Endothelial cell of hepatic sinusoid (primary cell): ENCODE results near the gene STEAP3.

ENCODE experiments used
- in situ Hi-C: cut with HindIII; loops from 2 replicates; pipeline ENCODE4 v1.10.0; 2017; ENCODE audit warnings: low sequenced_read_pairs

Gene STEAP3, protein sequence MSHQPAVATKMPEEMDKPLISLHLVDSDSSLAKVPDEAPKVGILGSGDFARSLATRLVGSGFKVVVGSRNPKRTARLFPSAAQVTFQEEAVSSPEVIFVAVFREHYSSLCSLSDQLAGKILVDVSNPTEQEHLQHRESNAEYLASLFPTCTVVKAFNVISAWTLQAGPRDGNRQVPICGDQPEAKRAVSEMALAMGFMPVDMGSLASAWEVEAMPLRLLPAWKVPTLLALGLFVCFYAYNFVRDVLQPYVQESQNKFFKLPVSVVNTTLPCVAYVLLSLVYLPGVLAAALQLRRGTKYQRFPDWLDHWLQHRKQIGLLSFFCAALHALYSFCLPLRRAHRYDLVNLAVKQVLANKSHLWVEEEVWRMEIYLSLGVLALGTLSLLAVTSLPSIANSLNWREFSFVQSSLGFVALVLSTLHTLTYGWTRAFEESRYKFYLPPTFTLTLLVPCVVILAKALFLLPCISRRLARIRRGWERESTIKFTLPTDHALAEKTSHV

GRCh38 chr2:119223521-119224390 lies at the start of gene STEAP3:
Gene STEAP3, plus strand, starts transcription at chr2:119223834. Its CDS starts 7,179 bp downstream, at chr2:119231013.
- in situ Hi-C loops = no loop called here

DNA sequence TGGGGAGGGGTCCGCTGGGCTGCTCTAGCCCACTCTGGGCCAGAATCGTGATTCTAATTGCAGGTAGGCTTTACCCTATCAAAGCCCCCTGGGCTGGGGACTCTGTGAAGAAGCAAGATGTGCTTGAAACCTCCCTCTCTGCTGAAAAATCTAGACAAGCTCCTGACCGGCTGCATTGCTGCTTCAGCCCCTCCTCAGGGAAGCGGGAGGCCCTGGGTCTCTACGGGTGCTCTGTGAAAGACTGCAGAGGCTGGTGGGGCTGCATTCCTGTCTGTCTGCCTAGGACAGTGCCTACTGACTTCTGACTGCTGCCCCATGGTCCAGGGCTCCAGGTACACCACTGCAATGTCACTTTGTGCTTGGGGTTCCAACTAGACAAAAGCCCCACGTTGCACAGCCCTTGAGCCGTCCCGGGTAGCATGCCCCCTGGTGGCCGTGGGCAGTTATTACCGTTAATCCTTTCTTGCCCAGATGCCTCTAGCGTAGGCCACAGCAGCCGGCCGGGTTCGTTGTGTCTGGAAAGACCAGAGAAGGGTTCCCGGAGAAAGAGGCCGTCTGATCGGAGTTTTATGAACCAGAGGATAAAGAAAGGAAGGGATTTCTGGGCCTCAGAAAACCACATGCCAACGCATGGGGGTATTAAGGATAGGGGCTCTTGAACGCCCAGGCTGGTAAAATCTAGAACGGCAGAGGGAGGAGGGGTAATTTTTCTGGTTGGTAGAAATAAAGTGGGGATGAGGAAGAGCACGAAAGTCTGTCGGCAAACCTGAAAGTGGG lies 49.2 kb upstream of the STEAP3 start:
- in situ Hi-C loops = no loop called here

GRCh38 chr2:119174993-119175347 lies 48.7 kb upstream of the STEAP3 start:
- in situ Hi-C loops = no loop called here

DNA sequence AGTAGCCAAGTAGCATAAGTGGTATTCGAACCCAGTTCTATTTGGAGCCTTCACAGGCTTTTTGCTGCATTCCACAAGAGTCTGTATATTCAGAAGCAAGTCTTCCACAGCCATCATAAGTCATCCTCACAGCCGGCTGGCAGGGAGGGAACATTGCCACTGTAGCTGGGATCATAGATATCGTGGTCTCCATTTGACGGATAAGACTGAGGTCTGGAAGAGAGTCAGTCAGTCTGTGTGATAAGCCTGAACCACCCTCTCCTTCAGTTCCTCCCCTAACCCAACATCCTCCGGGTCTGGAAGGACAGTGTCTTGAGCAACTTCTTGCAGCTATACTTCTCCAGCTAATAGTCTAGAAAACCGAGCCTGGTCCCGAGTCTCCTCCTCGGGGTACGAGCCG lies 48.1 kb upstream of the STEAP3 start:
- in situ Hi-C loops = no loop called here

GRCh38 chr2:119177171-119177837 lies 46.3 kb upstream of the STEAP3 start:
- in situ Hi-C loops = no loop called here

DNA sequence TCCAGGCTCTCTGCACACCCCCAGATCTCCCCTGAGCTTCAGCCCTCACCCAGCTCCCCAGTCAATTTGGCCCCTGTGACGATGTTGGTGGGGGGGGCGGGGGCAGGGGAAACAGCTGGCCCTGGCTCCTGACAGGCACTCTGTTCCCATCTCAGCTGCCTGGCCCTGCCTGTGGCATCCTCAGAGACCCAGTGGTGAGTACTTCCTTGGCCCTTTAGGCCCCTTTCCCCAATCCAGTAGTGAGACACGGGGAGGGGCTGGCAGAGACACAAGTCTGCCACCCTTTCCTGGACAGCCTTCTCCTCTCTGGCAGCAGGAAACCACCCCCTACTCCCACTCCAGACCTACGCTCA lies 45.8 kb upstream of the STEAP3 start:
- in situ Hi-C loops = no loop called here

GRCh38 chr2:119178776-119179175 lies 44.9 kb upstream of the STEAP3 start:
- in situ Hi-C loops = no loop called here

DNA sequence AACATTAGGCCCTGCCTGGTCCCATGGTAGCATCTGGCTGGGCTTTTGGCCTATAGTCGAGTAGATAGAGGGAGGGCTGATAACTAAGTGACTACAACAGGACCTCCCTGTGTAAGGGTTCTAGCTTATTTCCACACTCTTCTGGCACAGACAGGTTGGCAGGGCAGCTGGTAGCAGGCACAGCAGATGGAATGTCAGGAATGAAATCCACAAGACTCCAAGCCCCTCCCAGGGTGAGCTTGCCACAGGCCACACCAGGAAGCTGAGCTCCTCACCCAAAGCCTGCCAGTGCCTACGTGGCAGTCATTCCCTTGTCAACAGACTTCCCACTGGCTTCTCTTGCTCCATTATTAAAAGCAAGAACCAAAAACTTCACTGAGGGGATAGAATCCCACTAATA lies 44.4 kb upstream of the STEAP3 start:
- in situ Hi-C loops = no loop called here

- in situ Hi-C loops = loop anchor here (5.0 kb wide), 1 partner anchor 63 kb away; no protein-coding TSS in a partner anchor
Measured at GRCh38 chr2:119179991-119180390, 43.6 kb upstream of the STEAP3 start.

DNA sequence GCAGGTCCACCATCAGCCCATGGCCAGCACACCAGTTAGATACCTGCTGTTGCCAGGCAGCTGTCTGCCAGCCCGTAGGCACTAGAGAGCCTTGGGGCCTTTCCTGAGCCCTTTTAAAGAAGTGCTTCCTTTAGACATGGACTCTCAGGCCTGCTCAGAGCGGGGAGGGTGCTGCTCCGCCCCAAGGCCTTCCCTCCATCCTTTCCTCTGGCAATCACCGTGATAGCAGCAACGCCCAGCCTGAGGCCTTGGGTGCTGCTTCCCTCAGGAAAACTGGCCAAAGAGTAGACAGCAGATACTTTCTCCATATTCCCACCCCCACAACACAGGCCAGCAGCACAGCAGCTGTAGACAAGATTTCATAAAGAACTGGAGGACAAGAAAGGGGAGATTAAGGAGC lies 42.7 kb upstream of the STEAP3 start:
- in situ Hi-C loops = loop anchor here (5.0 kb wide), 1 partner anchor 64 kb away; no protein-coding TSS in a partner anchor

GRCh38 chr2:119181391-119181790 lies 42.2 kb upstream of the STEAP3 start:
- in situ Hi-C loops = loop anchor here (5.0 kb wide), 1 partner anchor 64 kb away; no protein-coding TSS in a partner anchor

DNA sequence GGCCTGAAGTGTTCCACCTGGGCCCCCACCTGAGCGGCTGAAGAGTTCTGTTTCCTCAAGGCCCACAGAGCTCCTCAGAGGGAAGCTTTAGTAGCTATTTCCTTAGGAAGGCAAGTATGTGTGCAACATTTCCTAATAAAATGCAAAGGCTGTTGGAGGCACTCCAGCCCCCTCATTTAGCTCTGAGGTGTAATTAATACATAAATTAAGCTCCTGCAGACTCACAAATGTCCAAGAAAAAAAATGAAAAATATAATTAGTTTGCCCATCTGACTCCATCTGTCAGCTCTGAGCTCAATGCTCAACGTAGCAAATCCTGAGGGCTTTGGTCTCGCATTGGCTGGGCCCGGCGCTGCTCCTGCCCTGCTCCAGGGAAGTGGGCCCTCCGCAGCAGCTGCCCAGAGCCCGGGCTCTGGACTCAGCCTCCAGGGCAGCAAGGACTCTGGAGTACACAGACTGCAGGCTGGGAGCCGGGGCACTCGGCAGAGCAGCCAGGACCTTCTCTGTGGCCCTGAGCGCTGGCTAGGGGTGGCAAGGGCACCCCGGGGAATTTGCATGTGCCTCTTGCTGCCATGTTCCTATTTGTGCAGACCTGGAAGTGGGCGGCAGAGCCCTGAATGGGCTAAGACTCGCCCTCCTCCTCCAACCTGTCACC lies 41.7 kb upstream of the STEAP3 start:
- in situ Hi-C loops = loop anchor here (5.0 kb wide), 1 partner anchor 65 kb away; no protein-coding TSS in a partner anchor

DNA sequence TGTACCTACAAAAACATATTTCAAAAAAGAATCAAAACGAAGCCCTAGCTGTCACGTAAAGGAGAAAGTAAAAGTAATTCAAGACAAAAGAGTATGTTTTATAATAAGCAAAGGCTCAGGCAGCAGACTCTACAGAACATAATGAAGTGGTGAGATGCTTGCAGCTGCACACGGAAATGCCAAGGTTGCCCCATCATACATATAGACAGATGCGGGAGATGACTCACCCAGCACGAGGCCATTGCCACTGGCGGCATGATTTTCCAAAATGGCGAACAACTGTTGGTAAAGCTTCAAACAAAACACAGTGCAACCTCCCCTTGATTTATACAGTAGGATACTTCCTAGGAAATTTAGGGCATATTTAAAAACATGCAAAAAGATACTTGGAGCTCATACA lies 39.1 kb upstream of the STEAP3 start:
- in situ Hi-C loops = loop anchor here (5.0 kb wide), 1 partner anchor 67 kb away; no protein-coding TSS in a partner anchor

DNA sequence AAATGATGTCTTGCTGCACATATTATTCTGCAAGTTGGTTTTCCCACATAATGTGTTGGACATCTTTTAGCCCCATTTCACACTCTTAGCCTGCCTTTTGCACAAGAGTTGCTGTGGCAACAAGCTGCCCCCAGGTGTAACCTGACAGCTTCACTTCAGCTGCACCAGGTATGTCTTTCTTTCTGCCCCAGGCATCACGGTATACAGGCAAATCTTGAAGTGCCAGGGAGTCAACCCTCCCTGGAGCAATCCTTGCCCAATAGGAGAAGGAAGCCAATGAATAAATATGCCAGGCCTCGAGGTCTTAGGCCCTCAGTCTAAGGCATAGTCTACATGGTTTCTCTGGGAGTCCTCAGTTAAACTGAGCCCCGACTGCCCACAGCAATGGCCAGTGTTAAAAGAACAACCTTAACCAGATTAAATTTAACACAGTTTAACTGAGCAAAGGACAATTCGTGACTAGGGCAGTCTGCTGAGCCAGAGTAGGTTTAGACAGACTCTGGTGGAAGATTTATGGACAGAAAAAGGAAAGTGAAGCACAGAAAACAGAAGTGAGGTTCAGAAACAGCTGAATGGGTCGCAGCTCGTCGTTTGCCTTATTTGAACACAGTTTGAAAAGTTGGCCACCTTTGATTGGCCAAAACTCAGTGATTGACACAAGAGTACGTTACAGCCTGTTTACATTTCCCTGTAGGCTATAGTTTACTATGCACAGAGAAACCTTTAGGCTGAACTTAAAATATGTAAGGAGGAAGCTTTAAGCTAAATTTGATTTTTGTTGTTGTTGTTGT lies 33.1 kb upstream of the STEAP3 start:
- in situ Hi-C loops = no loop called here

DNA sequence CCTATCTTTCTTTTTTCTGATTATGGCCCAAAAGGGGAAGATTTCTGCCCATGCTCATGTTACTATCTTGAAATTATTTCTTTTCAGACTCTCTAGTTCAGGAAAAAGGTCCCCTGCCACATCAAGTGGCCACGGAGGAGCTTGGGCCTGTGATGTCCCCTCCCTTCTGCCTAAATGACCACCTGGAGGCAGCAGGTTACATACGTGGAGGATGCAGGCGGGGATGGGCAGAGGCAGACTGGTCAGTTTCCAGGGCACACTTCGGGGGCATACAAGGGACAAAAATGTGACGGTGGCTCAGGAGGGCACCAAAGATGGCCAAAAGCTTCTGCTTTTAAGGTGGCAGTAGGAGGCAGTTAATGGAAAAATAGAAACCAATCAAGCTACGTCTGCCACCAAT lies 30.7 kb upstream of the STEAP3 start:
- in situ Hi-C loops = no loop called here

DNA sequence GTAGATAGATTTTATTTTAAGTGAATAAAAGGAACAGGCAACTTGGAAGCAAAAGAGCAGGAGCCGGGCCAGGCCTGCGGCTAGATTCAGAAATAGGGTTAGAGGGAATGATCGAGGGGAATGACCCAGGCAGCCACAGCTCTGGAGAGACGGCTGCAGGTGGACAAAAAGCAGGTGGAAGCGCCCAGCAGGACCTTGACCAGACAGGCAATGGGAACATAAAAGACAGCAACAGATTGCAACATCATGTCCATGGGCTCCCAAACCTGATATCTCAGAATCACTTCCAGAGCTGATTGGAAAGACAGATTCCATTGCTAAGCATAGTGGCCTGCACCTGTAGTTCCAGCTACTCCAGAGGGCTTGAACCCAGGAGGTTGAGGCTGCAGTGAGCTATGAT lies 28.6 kb upstream of the STEAP3 start:
- in situ Hi-C loops = no loop called here

GRCh38 chr2:119195887-119196286 lies 27.7 kb upstream of the STEAP3 start:
- in situ Hi-C loops = no loop called here

DNA sequence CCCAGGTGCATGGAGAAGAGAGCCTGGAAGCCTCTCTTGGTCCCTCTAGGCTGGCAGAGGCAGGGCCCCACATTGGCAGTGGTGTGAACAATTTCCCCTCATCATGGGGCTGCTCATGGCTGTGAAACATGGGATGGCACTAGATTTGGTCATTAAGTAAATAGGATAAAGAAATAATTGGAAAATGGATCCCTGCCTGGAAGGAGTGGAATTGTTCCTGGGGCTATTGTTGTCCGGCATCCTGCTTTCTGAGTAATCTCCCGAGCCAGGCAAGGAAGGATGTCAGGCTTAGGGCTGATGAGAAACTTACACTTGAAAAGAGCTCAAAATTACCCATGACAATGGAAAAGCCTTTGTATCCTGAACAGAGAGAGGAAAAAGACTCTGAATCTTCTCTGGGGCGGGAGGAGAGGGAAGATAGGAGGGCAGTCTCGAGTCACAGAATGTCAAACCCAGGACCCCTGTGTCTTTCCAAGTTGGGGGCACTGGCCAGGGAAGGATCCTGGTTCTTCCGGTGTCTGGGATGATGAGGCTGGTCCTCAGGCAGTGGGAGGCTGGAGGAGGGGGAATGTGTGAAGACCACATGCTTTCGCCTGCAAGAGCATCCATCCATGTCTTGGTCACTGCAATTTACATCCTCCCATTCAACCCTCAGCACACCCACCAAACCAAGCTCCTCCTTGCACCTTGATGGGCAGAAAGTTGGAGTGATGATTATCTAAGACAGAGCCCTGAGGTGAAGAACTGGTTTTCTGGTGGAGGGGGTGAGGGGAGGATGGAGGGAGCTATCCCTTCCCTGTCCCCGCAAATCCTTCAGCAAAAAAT lies 27.1 kb upstream of the STEAP3 start:
- in situ Hi-C loops = no loop called here
